ELF-1 (cell line): ENCODE measurements around the gene CHST9.

Experiments used
- DNase-seq: peaks from one replicate; pipeline ENCODE4 v3.0.0-alpha.2; 2016; ENCODE audit warnings: low read depth, low spot score

The CHST9 gene, protein sequence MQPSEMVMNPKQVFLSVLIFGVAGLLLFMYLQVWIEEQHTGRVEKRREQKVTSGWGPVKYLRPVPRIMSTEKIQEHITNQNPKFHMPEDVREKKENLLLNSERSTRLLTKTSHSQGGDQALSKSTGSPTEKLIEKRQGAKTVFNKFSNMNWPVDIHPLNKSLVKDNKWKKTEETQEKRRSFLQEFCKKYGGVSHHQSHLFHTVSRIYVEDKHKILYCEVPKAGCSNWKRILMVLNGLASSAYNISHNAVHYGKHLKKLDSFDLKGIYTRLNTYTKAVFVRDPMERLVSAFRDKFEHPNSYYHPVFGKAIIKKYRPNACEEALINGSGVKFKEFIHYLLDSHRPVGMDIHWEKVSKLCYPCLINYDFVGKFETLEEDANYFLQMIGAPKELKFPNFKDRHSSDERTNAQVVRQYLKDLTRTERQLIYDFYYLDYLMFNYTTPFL

DNA sequence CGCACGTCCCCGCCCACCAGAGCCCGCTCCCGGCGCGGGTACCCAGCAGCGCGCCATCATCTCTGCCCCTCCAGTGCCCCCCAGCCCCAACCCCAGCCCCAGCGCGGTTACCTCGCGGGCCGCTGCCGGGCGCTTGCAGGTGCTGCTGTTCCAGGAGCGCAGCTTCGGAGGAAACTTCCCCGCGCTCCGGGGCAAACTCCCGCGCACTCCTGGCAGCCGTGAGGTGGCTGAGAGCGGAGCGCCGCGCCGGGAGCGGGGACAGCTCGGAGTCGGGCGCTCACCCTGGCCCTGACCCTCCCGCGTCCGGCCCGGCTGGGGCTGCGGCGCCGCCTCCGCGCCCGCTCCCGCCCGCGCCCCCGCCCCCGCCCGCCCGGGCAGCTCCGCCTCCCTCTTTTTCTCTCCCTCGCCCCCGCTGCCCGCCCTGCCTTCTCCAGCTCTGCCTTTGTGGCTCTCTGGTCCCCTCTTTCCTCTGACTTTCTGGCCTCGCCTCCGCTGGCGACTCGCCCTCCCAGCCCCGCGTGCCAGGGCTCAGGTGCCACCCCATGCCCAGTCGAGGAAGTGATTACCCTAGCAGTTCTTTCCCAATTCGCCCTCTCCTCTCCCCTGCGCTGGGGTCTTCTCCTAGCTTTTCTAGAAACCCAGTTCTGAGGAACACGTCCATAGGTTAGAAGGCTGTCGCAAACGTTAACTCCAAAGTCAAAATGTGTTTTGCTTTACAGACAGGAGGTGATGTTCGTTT, at the start of gene CHST9:
CHST9 (minus strand) TSS at position 284 of the 739 bp plus-strand sequence. CDS start 42,499 bp downstream, outside the sequence.
- peak; percentile 17 for DNase-seq

DNA sequence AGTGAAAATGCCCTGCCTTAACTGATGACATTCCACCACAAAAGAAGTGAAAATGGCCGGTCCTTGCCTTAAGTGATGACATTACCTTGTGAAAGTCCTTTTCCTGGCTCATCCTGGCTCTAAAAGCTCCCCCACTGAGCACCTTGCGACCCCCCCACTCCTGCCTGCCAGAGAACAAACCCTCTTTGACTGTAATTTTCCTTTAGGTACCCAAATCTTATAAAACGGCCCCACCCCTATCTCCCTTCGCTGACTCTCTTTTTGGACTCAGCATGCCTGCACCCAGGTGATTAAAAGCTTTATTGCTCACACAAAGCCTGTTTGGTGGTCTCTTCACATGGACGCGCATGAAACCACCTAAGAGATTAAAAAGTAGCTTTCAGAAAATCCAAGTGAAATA, 47.2 kb upstream of the CHST9 start:
- peak; percentile 16 for DNase-seq

DNA sequence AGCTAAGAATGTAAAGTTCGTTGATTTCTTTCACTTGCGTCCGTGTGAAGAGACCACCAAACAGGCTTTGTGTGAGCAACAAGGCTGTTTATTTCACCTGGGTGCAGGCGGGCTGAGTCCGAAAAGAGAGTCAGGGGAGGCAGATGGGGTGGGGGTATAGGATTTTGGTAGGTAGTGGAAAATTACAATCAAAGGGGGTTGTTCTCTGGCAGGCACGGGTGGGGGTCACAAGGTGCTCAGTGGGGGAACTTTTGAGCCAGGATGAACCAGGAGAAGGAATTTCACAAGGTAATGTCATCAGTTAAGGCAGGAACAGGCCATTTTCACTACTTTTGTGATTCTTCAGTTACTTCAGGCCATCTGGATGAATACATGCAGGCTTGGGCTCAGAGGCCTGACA, 46.6 kb upstream of the CHST9 start:
- peak; percentile 15 for DNase-seq

DNA sequence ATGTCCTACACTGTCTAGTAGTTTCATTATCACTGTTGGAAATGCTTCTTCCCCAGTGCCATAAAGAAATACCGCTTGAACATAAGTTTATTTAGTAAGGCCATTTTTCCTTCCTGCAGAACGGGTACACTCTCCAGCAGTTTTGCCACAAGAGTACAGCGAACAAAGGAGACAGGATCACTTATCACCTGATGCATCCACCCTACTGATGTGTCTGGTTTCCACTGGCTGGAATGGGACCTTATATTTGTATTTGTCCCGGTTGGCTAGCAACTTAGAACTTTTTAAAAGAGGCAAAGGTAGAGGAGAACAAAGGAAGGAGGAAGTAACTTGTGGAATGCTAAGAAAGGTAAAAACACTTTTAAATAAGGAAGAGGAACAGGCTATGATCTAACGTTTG, 46.1 kb upstream of the CHST9 start:
- peak; percentile 6 for DNase-seq

DNA sequence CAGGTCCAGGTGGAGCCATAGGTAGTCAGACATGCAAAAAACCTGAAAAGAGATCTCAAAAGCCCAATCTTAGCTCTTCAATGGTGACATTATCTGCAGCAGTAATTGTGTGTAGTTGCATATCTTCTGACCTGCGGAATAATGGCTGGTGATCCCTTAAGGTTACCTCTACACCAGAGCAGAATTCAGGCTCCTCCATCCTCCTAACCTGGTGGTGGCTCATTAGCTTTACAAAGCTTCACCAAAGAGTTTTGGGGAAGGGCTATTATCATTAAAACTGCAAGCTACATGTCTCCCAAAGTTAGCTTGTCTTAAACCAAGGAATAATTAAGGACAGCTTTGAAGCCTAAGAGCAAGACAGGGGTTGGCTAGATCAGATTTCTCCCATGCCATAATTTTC, 42.6 kb upstream of the CHST9 start:
- peak; percentile 2 for DNase-seq

DNA sequence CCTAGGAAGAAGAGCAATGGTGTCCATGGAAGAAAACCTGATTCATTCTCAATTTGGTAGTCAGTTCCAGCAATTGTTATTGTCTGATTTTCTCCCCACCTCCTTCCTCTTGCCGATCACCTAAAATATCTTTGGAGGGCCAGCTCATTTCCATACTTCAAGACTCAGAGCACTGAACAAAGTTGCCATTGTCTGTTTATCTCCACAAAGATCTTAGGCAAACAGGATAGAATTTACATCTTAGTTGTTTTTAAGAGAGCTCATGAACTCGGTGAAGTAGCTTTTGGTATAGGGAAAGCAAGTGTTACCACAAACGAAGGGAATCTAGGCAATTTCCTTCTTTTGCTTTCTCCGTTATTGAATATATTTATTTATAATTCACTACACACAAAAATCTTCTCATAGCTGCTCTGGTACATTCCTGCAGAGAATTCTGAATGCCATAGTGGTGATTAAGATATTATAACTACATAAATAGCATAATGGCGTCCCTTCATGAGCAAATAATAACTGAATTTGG, 41.5 kb upstream of the CHST9 start:
- no peak for DNase-seq

DNA sequence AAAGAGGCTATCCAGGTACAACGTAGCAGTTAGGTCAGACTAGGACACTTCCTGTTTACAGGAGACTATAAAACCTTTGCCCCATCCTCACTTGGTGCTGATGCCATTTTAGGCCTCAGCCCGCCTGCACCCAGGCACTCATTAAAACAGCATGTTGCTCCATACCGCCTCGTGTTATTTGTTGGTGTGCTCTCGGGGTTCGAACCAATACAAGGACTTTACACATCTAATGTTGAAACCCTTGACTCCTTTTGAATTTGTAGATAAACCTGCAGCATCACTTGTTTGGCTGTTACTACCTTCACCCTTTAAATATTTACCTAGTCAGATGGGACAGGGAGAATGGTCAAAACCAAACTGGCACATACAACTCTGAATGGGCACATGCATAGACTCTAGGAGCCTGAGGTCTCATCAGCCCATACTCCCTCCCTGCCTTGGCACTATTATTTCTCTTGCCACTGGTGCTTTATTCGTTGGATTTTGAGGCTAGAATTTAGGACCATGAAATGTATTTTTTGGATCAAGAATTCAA, 40.9 kb upstream of the CHST9 start:
- no peak for DNase-seq

DNA sequence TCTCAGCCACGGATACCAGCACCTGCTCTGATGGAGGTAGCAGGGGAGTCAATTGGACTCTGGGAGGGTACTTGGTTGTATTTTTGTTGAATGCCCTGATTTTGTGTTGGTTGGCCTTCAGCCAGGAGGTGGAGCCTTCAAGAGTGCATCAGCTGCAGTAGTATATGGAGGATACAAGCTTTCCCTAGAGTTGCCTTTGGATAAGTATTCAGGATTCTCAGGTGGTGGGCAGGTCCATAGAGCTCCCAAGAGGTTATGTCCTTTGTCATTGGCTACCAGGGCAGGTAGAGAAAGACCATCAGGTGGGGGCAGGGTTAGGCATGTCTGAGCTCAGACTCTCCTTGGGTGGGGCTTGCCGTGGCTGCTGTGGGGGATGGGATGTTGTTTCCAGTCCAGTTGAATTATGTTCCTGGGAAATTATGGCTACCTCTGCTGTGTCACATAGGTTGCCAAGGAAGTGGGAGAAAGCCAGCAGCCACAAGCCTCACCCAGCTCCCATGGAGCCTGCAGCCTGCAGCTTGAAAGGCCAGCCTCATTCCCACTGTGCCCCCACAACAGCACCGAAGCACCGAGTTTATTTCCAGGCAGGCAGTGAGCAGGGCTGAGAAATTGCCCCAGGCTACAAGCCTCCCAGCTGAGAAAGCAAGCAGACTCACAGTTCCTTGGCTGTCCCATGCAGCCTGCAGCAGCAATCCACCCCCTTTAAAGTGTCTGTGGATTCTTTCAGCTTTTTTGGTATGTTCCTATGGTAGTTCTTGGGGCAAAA, 38.6 kb upstream of the CHST9 start:
- DNase-seq, result peak; percentile 95

DNA sequence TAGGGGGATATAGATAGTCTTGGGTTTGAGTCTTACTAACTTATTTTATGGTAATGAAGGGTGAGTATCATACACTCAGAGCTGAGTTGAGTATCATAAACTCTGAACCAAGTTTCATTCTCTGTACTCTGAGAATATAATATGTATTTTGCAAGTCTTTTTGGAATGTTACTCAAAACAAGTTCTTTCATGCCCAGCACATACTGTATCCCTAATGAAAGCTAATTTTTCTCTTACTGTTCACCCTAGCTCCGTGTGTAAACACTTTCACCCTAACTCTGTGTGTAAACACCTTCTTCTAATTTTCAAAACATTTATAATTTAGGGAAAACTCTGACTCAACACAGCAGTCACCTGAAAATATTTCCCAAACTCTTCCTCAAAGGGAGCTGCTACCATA, 29.7 kb upstream of the CHST9 start:
- no peak for DNase-seq

DNA sequence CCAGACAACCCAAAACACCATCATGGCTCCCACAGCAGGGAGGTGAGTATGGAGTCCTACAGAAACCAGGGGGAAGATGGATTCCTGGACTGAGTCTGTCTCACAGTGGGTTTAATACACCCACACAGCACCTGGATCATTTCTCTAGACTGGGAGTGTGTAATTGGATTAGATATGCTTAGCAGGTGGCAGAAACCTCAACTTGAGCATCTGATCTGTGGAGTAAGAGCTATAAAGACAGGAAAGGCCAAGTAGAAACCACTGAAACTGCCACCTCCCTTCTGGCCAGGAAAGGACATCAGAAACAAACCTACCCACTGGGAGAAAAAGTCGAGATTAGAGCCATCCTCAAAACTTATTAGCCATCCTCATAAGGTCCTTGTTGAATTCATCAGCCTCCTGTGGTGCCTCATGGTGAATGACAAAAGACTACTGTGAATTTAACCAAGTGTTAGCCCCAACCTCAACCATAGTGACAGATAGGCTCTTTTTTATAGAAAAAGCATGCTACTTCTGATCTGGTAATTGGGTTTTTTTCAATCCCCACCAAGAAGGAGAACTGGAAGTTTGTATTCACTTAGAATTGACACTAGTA, 28.1 kb upstream of the CHST9 start:
- no peak for DNase-seq

DNA sequence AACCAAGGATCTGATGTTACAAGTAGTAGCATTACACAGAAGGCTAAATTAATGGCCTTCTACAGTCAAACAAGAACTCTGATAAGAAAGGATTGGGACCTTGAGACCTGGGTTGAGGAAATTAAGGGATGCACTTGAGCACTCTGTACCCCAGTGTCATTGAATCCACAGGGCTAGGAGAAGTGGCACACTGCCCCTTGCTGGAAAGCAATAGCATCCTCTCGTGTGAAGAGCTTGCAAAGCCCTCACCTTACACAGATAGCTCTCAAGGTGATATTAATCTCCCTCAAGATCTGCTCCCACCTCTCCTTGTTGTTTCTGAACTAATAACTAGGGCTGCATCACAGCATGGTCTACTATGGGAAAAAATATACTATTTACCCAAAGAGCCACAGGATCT, 26.5 kb upstream of the CHST9 start:
- DNase-seq, result no peak

DNA sequence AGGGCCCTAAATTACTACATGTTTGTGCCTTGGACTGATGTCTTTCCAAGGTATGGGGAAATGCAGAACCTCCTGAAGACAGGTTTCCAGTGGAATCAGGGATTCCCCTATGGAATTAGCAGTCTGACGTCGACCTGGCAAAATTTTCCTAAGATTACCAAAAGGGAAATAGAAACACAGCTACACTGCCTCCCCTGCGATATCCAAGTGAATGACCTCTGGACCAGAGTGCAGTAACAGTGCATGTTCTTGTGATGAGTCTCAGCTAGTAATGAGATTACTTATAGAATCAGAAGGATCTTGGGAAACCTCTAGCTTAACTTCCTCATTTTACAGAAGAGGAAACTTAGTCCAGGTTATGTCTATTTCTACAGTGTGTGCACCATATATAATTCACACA, 21.3 kb upstream of the CHST9 start:
- no peak for DNase-seq

DNA sequence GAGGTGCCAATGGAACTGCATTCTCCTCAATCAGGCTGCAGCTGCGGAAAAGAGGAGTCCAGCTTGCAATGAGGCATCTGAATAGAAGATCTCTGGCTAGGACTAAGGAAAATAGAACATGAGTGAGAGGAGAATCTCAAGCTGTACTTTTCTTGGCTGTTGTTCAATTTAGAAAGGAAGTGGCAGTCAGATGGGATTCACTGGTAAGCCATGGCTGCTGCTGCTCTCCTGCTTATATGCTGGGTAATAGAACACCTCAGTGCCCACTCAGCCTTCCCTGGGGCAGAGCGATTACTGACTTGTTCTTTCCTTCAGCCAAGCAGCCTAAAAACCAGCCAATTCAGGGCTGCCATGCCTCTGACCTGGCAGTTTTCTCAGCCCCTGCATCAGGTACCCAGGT, 17.6 kb upstream of the CHST9 start:
- DNase-seq, result no peak

DNA sequence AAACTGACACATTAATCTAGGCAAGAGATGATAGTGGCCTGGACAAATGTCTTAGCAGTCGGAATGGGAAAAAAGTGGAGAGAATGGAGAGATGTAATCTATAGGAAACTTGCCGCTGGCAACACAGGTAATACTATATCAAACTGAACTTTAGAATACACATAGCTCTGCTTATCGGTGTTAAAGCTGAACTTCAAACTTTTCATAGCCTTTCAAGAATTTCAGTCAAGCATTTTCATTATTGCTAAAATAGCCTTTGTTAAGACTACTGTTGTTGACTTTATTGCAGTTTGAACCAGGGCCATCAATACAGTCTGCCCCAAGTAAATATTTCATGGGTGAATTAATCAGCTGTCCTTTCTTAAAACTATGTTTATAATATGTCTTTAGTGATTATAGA, 12.9 kb upstream of the CHST9 start:
- DNase-seq, result no peak

DNA sequence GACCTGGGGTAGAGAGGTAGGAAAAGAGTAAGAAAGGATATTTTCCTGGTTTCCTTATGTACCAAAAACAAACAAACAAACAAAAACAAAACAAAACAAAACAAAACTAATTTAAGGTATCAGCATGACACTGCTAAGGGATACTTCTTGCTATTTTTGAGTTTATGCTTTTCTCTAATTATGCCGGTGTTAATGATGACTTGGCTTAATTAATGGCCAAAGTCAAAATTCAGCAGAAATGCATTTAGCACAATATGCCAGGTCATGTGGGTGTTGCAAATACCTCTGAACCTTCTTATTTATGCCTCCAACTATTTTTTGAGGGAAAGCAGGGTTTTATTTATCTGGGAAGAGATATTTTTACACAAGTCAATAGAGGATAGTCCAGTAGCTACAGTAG, 3.2 kb upstream of the CHST9 start:
- DNase-seq, result no peak

DNA sequence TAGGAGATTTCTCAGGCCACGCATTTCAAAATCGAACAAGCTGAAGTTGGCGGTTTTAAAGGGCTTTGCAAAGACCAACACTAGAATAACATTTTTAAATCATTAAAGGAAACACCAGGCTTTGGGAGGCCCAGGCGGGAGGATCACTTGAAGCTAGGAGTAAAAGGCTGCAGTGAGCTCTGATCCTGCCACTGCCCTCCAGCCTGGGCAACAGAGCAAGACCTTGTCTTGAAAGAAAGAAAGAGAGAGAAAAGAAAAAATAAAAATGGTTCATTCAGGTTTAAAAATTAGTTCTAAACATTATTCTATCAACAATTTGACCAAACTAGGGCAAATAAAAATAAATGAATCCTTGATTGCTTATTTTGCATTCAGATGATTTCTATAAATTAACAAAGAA, 789 bp upstream of the CHST9 start:
- no peak for DNase-seq

DNA sequence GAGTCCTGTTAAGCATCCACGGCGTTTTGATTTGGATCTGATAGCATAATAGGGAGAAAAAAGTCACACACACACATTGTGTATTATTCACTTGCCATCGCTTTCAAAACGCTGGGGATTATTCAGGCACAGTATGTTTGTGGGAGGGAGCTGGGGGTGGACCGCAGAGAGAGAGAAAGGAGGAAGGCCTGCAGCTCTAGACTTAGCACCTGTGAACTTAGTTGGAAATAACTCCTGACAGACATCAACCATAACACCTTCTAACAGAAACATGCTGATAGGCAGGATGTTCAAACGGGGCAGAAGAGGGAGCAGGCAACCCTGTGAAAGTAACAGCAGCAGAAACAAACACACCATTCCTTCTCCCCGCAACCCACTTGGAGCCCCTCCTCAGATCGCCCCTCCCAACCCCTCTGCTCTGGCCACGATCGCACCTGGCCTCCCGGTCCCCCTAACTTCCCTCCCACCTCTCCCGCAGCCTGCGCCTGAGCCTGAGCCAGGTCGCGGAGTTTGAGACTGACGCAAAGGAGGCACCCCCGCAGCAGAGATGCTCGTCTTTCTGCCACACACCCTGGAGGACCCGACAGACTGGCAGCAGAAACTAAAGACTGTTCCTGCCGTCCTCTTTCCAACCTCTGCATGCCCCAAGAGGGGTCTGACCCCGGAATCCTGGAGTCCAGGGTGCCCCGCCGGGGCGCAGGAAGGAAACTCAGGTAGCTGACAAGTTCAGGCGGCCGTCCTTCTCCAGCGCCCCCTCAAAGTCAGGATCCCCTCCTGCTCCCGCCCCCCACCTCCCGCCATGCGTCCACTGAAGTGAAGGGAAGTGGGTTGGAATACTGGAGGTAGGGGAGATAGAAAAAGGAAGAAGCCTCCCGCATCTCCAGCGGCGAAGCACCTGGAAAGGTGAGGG, 738 bp downstream of the CHST9 start:
- DNase-seq, result peak; percentile 9

DNA sequence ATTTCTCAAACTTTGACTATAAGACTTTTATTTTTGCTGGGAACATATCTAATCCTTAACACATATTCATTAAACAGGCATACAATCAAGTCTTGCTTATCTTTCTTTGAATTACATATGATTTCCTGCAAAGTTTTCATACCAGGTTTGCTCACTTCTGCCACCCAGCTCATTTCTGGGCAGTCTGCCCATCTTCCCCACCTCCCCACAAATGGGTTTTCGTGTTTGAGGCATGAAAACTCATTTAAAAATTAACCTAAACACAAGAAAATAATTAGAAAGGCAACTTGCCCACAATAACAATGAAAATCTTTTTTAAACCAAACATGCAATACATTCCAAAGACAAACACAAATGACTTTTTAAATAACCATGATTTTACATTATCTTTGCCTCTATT, 3.4 kb downstream of the CHST9 start:
- DNase-seq, result no peak

DNA sequence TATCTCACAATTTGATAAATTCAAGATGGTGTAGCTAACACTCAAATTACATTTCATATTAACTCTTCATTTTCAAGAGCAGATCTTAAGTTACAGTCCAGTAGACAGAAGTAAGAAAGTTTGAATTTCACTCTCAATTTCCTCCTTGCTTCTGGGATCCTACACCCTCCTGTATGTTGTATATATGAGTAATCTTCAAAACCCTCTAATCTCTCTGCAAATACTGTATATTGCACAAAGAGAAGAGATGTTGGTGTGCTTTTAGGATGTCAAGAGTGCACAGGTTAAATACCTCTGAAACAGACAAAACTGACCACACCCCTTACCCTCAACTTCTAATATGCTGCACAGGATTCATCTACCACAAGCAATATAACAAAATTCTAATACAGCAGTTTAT, 6.7 kb downstream of the CHST9 start:
- DNase-seq, result no peak

DNA sequence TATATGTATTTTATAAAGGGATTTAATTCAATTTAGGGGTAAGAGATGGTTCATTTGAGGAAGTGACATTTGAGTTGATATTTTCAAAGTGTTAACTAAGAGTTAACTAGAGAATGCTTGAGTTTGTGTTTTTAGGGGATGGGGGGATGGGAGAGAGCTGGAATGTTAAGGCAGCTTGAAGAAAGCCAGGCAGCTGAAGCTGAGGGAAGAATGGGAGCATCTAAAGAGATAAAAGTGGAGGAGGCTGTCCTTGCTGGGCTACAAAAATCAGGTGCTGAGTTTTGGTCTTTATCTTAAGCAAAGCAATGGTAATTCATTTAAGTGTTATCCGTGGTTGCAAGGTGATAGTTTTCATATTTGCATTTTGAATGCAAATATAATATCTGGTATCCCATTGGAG, 9.2 kb downstream of the CHST9 start:
- peak; percentile 17 for DNase-seq
